ENCODE measurements around the gene PHF1. TPM values are rescaled to one million over a fixed set of nuclear protein-coding genes. Genes with fewer than 3 reads are reported as not detected.

PHF1 gene
- total and polyA plus RNA-seq, 4 donors = 7.2 to 13.5 (median 11.5) TPM

GRCh38 chr6:33440649-33441309 lies 30.0 kb downstream of the PHF1 start:
- no peak overlapping the region for H3K27ac ChIP-seq (ENCODE audit: low read depth in 1 of 2, low read length in 2 of 2)
- no peak overlapping the region for H3K4me3 ChIP-seq (ENCODE audit: low read depth in 1 of 3, low read length in 3 of 3)
- no peaks in the 10 kb centered on the region for H3K27me3 ChIP-seq (ENCODE audit: control insufficient read depth in 4 of 4, insufficient read depth in 4 of 4, low read length in 3 of 4)
- H3K36me3 ChIP-seq (ENCODE audit: control insufficient read depth in 4 of 4, insufficient read depth in 3 of 4, low read depth in 1 of 4, low read length in 3 of 4) = peaks cover 0 to 3% (median 1%) of the 10 kb centered on the region in 4 donors
- H3K9me3 ChIP-seq (ENCODE audit: control insufficient read depth in 4 of 4, low read length in 3 of 4) = no peaks in the 10 kb centered on the region
- TF ChIP-seq ATF3 (IDR thresholded peaks at IDR 0.05) = no peak
- TF ChIP-seq FOXA1 (IDR thresholded peaks at IDR 0.05) = no peak
- no peak for TF ChIP-seq RAD21 (IDR thresholded peaks at IDR 0.05)
- TF ChIP-seq EGR1 (IDR thresholded peaks at IDR 0.05; ENCODE audit: low read depth in 2 of 2) = no peak
- TF ChIP-seq RXRA (IDR thresholded peaks at IDR 0.05) = no peak
- H3K9ac ChIP-seq (ENCODE audit: low read depth in 1 of 2, low read length in 2 of 2) = no peak overlapping the region
- 80% methylated on average over 19 of the region's 19 CpGs for WGBS
- no peaks in the 10 kb centered on the region for H3K4me1 ChIP-seq (ENCODE audit: control insufficient read depth in 4 of 4, insufficient read depth in 4 of 4, low read length in 3 of 4)
- no peak for DNase-seq (ENCODE audit: low spot score)

DNA sequence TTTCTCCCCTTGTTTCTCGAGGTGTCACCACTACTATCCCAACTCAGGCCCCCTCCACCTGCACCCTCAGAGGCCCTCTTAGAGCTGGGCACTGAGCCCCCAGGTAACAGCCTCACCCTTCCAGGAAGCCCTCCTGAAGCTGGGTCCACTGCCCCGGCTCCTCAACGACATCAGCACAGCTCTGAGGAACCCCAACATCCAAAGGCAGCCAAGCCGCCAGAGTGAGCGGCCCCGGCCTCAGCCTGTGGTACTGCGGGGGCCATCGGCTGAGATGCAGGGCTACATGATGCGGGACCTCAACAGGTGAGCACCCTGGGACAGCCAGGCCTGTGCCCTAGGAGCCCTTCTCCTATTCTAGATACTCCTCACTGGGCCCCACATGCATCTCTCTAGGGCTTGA lies 30.6 kb downstream of the PHF1 start:
- no peak for DNase-seq (ENCODE audit: low spot score)
- no peak for TF ChIP-seq HNF4A (conservative IDR thresholded peaks at IDR 0.05)
- no peak for TF ChIP-seq YY1 (IDR thresholded peaks at IDR 0.05)
- no peak for TF ChIP-seq JUND (IDR thresholded peaks at IDR 0.05)
- TF ChIP-seq REST (IDR thresholded peaks at IDR 0.05) = no peak
- TF ChIP-seq, protein P1, sequence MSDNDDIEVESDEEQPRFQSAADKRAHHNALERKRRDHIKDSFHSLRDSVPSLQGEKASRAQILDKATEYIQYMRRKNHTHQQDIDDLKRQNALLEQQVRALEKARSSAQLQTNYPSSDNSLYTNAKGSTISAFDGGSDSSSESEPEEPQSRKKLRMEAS (IDR thresholded peaks at IDR 0.05) = no peak
- no peak for TF ChIP-seq RXRA (IDR thresholded peaks at IDR 0.05)
- no peak for TF ChIP-seq FOXA2 (IDR thresholded peaks at IDR 0.05)
- TF ChIP-seq CTCF (IDR thresholded peaks at IDR 0.05; ENCODE audit: low read depth, low read length, missing input control) = no peak
- TF ChIP-seq GABPA (IDR thresholded peaks at IDR 0.05 in 1 of 2, conservative IDR thresholded peaks at IDR 0.05 in 1 of 2) = no peak
- TF ChIP-seq ATF3 (IDR thresholded peaks at IDR 0.05) = no peak
- TF ChIP-seq RAD21 (IDR thresholded peaks at IDR 0.05) = no peak
- TF ChIP-seq NR2F2 (IDR thresholded peaks at IDR 0.05) = no peak
- no peak for TF ChIP-seq ZBTB33 (IDR thresholded peaks at IDR 0.05)
- no peak for TF ChIP-seq FOXA1 (IDR thresholded peaks at IDR 0.05)
- no peak for TF ChIP-seq EGR1 (IDR thresholded peaks at IDR 0.05; ENCODE audit: low read depth in 2 of 2)
- no peak for TF ChIP-seq HNF4G (IDR thresholded peaks at IDR 0.05)
- no peak for TF ChIP-seq SP1 (IDR thresholded peaks at IDR 0.05)
- no peak for TF ChIP-seq TAF1 (conservative IDR thresholded peaks at IDR 0.05)
- H3K27ac ChIP-seq (ENCODE audit: low read depth in 1 of 2, low read length in 2 of 2) = no peak overlapping the region
- H3K4me3 ChIP-seq (ENCODE audit: low read depth in 1 of 3, low read length in 3 of 3) = no peak overlapping the region
- H3K9ac ChIP-seq (ENCODE audit: low read depth in 1 of 2, low read length in 2 of 2) = no peak overlapping the region
- H3K9me3 ChIP-seq (ENCODE audit: control insufficient read depth in 4 of 4, low read length in 3 of 4) = no peaks in the 10 kb centered on the region
- WGBS = 96% methylated on average over 9 of the region's 9 CpGs
- no peaks in the 10 kb centered on the region for H3K4me1 ChIP-seq (ENCODE audit: control insufficient read depth in 4 of 4, insufficient read depth in 4 of 4, low read length in 3 of 4)
- H3K27me3 ChIP-seq (ENCODE audit: control insufficient read depth in 4 of 4, insufficient read depth in 4 of 4, low read length in 3 of 4) = no peaks in the 10 kb centered on the region
- peaks cover 0 to 2% (median 1%) of the 10 kb centered on the region in 4 donors for H3K36me3 ChIP-seq (ENCODE audit: control insufficient read depth in 4 of 4, insufficient read depth in 3 of 4, low read depth in 1 of 4, low read length in 3 of 4)

All from liver (tissue), 9 donors.